ENCODE data around the gene LRRC8B.
A peak's percentile ranks its signal among the peaks of the same experiment; 100 is the strongest.

DNA sequence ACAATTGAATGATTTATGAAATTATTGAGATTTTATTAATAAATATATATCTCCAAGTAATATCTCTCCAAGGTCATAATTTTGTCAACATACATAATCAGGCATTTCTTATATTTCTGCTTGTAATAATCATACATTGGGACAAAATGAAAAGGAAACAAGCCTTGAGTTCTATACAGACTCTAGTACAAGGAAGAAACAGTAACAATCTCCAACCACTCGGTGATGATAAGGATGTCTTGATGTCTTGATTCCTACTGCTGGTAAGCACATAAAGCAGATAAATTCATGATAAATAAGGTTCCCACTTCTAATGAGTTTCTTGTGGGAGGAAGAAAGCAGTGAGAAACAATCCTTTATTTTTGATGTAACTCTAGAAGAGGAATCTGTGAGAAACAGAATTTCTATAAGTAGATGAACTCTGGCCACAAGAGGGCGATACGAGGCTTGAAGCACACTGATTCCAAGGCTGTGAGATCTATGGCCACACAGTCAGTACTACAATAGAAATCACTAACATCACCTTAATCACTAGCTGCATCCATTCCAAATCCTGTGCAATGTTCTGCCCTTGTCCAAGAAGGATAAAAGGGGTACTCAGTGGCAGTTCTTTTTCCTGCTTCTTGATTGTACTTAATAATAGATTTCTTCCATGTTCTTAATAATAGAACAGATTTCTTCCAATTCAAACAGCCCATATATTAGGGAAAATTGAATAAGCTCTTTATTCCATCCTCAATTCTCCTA, 41.4 kb upstream of the LRRC8B start:
- TF ChIP-seq, protein P1, sequence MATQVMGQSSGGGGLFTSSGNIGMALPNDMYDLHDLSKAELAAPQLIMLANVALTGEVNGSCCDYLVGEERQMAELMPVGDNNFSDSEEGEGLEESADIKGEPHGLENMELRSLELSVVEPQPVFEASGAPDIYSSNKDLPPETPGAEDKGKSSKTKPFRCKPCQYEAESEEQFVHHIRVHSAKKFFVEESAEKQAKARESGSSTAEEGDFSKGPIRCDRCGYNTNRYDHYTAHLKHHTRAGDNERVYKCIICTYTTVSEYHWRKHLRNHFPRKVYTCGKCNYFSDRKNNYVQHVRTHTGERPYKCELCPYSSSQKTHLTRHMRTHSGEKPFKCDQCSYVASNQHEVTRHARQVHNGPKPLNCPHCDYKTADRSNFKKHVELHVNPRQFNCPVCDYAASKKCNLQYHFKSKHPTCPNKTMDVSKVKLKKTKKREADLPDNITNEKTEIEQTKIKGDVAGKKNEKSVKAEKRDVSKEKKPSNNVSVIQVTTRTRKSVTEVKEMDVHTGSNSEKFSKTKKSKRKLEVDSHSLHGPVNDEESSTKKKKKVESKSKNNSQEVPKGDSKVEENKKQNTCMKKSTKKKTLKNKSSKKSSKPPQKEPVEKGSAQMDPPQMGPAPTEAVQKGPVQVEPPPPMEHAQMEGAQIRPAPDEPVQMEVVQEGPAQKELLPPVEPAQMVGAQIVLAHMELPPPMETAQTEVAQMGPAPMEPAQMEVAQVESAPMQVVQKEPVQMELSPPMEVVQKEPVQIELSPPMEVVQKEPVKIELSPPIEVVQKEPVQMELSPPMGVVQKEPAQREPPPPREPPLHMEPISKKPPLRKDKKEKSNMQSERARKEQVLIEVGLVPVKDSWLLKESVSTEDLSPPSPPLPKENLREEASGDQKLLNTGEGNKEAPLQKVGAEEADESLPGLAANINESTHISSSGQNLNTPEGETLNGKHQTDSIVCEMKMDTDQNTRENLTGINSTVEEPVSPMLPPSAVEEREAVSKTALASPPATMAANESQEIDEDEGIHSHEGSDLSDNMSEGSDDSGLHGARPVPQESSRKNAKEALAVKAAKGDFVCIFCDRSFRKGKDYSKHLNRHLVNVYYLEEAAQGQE (IDR thresholded peaks at IDR 0.05; ENCODE audit: low read depth, low read length), result no peak
- TF ChIP-seq EZH2phosphoT487 (IDR thresholded peaks at IDR 0.05; ENCODE audit: borderline replicate concordance, low read depth) (no peak), RAD21 (IDR thresholded peaks at IDR 0.05; ENCODE audit: low read length) (peak; percentile 88)
